Mesenchymal stem cell (in vitro differentiated cells and primary cell): ENCODE data around the gene ATP6V0E2.

Source experiments
- DNase-seq: peaks from one replicate; pipeline ENCODE4 v3.0.0-alpha.2; 2013
- H2AFZ ChIP-seq: one replicate; pipeline ENCODE4 v1.6.1; 2013; ENCODE audit warnings: low read depth, mild to moderate bottlenecking, control low read depth, inconsistent platforms, low read length, moderate library complexity
- H2AK5ac ChIP-seq: 2 replicates; pipeline ENCODE4 v1.6.1; 2013; ENCODE audit warnings: low read length, moderate library complexity, mild to moderate bottlenecking, inconsistent platforms; ENCODE audit not compliant: severe bottlenecking
- H2BK120ac ChIP-seq: one replicate; pipeline ENCODE4 v1.6.1; 2013; ENCODE audit warnings: low read depth, mild to moderate bottlenecking, inconsistent platforms, low read length, moderate library complexity
- H2BK12ac ChIP-seq, 2 experiments: one replicate each; pipeline ENCODE4 v1.6.1; 2013; ENCODE audit warnings: inconsistent platforms in 2 of 2, low read length in 2 of 2, mild to moderate bottlenecking in 2 of 2, moderate library complexity in 2 of 2, control low read depth in 1 of 2
- H2BK15ac ChIP-seq: one replicate; pipeline ENCODE4 v1.6.1; 2013; ENCODE audit warnings: mild to moderate bottlenecking, low read depth, inconsistent platforms; ENCODE audit not compliant: poor library complexity, severe bottlenecking
- H2BK5ac ChIP-seq: 2 replicates; pipeline ENCODE4 v1.6.1; 2013; ENCODE audit warnings: low read depth, mild to moderate bottlenecking, low read length, control low read depth, inconsistent platforms; ENCODE audit not compliant: poor library complexity, severe bottlenecking
- H3K14ac ChIP-seq, 2 experiments: one replicate each; pipeline ENCODE4 v1.6.1; 2013; ENCODE audit warnings: inconsistent platforms in 2 of 2, low read length in 2 of 2, control low read depth in 1 of 2, mild to moderate bottlenecking in 1 of 2, moderate library complexity in 1 of 2
- H3K18ac ChIP-seq, 2 experiments: one replicate each; pipeline ENCODE4 v1.6.1; 2013; ENCODE audit warnings: inconsistent platforms in 2 of 2, low read length in 2 of 2, control low read depth in 1 of 2, low read depth in 1 of 2, mild to moderate bottlenecking in 1 of 2
- H3K23ac ChIP-seq, 2 experiments: one replicate each; pipeline ENCODE4 v1.6.1; 2013; ENCODE audit warnings: inconsistent platforms in 2 of 2, low read length in 2 of 2, mild to moderate bottlenecking in 2 of 2, moderate library complexity in 2 of 2, control low read depth in 1 of 2
- H3K27ac ChIP-seq: 2 replicates; pipeline ENCODE4 v1.5.1; 2013; ENCODE audit warnings: mild to moderate bottlenecking, moderate library complexity, low read length, control low read depth, inconsistent platforms; ENCODE audit not compliant: poor library complexity, severe bottlenecking
- H3K27me3 ChIP-seq, 2 experiments: 2 replicates each; pipeline versions ENCODE4 v1.6.1 to v1.7.0; 2013; ENCODE audit warnings: low read length in 2 of 2, mild to moderate bottlenecking in 2 of 2, moderate library complexity in 2 of 2, control low read depth in 1 of 2, inconsistent platforms in 1 of 2; ENCODE audit not compliant: control insufficient read depth in 1 of 2, insufficient read depth in 1 of 2
- H3K36me3 ChIP-seq, 2 experiments: 2 replicates each; pipeline versions ENCODE4 v1.6.1 to v1.7.0; 2013; ENCODE audit warnings: low read length in 2 of 2, control low read depth in 1 of 2, inconsistent platforms in 1 of 2, low read depth in 1 of 2, mild to moderate bottlenecking in 1 of 2; ENCODE audit not compliant: insufficient read depth in 2 of 2, control insufficient read depth in 1 of 2
- H3K4ac ChIP-seq, 2 experiments: one replicate each; pipeline ENCODE4 v1.6.1; 2013; ENCODE audit warnings: inconsistent platforms in 2 of 2, low read length in 2 of 2, mild to moderate bottlenecking in 2 of 2, moderate library complexity in 2 of 2, control low read depth in 1 of 2, low read depth in 1 of 2
- H3K4me1 ChIP-seq: 2 replicates; pipeline ENCODE4 v1.6.1; 2013; ENCODE audit warnings: low read depth, low read length, control low read depth; ENCODE audit not compliant: control insufficient read depth, insufficient read depth
- H3K4me2 ChIP-seq: 2 replicates; pipeline ENCODE4 v1.6.1; 2013; ENCODE audit warnings: low read length, mild to moderate bottlenecking, inconsistent platforms; ENCODE audit not compliant: poor library complexity, severe bottlenecking
- H3K4me3 ChIP-seq, 2 experiments: 2 replicates each; pipeline versions ENCODE4 v1.5.1 to v1.7.0; 2013; ENCODE audit warnings: low read length in 2 of 2, mild to moderate bottlenecking in 2 of 2, control low read depth in 1 of 2, low read depth in 1 of 2; ENCODE audit not compliant: insufficient read depth in 1 of 2
- H3K79me1 ChIP-seq: replicated peaks from 2 replicates; pipeline ENCODE4 v1.6.1; 2013; ENCODE audit warnings: mild to moderate bottlenecking, control low read depth, low read length, inconsistent platforms; ENCODE audit not compliant: poor library complexity, severe bottlenecking
- H3K9ac ChIP-seq: 2 replicates; pipeline ENCODE4 v1.7.0; 2013; ENCODE audit warnings: mild to moderate bottlenecking, low read length, moderate library complexity
- H3K9me3 ChIP-seq: 2 replicates; pipeline ENCODE4 v1.7.0; 2013; ENCODE audit warnings: mild to moderate bottlenecking, low read length; ENCODE audit not compliant: control insufficient read depth
- H4K8ac ChIP-seq: one replicate; pipeline ENCODE4 v1.6.1; 2013; ENCODE audit warnings: inconsistent platforms, mild to moderate bottlenecking, low read length, moderate library complexity
- H4K91ac ChIP-seq: one replicate; pipeline ENCODE4 v1.6.1; 2013; ENCODE audit warnings: mild to moderate bottlenecking, low read length, inconsistent platforms
- WGBS: methylation state at CpG from one replicate; pipeline ENCODE4 v1.1.7; 2013; ENCODE audit warnings: mixed read lengths; 5-methylcytosine and 5-hydroxymethylcytosine counted together

The ATP6V0E2 gene

DNA sequence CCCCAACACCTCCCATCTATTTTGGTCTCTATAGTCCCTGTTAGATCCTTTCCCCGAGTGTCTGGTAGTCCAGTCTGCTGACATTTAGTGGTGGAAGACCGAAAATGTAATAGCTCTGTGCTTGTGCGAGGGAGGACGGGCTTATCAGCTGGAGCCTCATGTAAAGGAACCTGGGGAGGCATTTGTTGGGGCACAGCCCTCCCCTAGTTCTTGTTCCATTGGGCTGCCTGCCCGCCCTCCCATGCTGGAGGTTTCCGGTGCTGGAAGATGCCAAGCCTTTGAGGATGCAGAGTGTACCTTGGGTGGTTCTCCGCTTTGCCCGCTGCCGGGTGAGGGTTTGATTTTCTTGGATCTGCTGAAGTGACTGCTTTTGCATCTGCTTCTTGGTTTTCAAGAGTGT lies 30.2 kb upstream of the ATP6V0E2 start:
- Histone ChIP-seq H3K9ac (no peak overlapping the region), H3K4me1 (no peaks in the 10 kb centered on the region), H2BK12ac (no peak overlapping the region), H2AK5ac (no peak overlapping the region), H3K79me1 (peaks cover 20% of the 10 kb centered on the region), H2BK15ac (no peak overlapping the region), H3K4me3 (no peak overlapping the region), H3K27me3 (no peaks in the 10 kb centered on the region), H2BK120ac (no peak overlapping the region), H3K36me3 (peaks cover 10 to 26% of the 10 kb centered on the region in 2 experiments), H3K4me2 (no peak overlapping the region), H4K91ac (no peak overlapping the region), H4K8ac (no peak overlapping the region), H3K9me3 (no peaks in the 10 kb centered on the region), H3K23ac (no peak overlapping the region), H3K18ac (no peak overlapping the region), H3K4ac (no peak overlapping the region), H2AFZ (no peak overlapping the region), H3K14ac (no peak overlapping the region), H2BK5ac (no peak overlapping the region), H3K27ac (no peak overlapping the region)
- WGBS: 95% methylated on average over 9 of the region's 9 CpGs
- DNase-seq: no peak

DNA sequence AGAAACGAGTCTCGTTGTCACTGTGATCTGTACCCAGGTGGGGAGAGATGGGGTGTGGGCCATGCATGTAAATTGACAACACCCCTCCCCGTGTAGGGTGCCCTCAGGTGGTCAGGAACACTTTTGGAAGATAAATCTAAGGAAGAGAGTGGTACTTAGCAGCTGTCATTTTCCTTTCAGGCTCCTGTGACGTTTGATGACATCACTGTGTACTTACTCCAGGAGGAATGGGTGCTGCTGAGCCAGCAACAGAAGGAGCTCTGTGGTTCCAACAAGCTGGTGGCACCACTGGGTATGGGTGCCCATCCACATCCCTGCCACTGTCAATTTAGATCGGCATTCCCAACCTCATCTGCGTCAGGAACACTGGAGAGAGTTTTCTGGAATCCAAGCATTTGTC lies 29.3 kb upstream of the ATP6V0E2 start:
- 66% methylated on average over 6 of the region's 6 CpGs for WGBS
- Histone ChIP-seq H3K27ac (no peak overlapping the region), H4K8ac (no peak overlapping the region), H2BK12ac (no peak overlapping the region), H2BK120ac (no peak overlapping the region), H2BK5ac (no peak overlapping the region), H3K4me3 (no peak overlapping the region), H2AK5ac (no peak overlapping the region), H3K14ac (no peak overlapping the region), H2BK15ac (no peak overlapping the region), H3K9ac (no peak overlapping the region), H3K18ac (no peak overlapping the region), H3K27me3 (no peaks in the 10 kb centered on the region), H3K4me2 (no peak overlapping the region), H3K9me3 (no peaks in the 10 kb centered on the region), H2AFZ (no peak overlapping the region), H4K91ac (no peak overlapping the region), H3K4me1 (no peaks in the 10 kb centered on the region), H3K23ac (no peak overlapping the region), H3K36me3 (peaks cover 13 to 34% of the 10 kb centered on the region in 2 experiments), H3K4ac (no peak overlapping the region), H3K79me1 (peaks cover 15% of the 10 kb centered on the region)
- DNase-seq: no peak

DNA sequence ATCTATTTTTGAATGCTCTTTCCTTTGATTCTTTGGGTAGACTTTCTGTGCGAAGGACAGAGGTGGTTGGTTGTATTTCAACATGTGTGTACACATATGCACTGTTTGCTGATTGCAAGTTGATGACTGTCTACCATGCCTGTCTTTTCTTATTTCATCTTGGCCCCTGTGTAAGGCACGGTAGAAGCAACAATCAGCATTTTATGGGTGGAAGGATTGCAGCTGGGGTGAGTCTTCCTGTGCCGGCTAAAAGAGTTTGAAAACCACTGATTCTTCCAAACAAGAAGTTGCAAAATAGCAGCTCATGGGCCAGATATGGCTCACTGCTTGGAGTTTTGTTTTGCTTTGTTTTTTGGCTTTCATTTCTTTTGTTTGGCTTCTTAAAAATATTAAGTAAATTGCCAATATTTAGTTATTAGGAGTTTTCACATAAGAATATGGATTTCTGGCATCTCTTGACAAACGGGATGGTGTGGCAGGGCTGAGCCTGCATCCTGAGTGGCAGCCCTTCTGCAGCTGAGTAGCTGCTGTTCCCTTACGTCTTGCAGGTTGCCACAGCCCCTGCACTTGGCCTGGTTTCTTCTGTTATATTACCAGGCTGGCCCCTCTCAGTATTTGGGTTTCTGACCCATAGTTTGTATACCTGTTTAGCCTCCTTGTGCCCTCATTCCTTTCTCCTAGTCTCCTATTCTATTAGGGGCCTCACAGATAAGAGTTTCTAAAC lies 28.4 kb upstream of the ATP6V0E2 start:
- no peak overlapping the region for H2BK5ac ChIP-seq
- H3K4me2 ChIP-seq: no peak overlapping the region
- H3K18ac ChIP-seq: no peak overlapping the region
- H4K8ac ChIP-seq: no peak overlapping the region
- no peaks in the 10 kb centered on the region for H3K4me1 ChIP-seq
- H2AK5ac ChIP-seq: no peak overlapping the region
- no peak overlapping the region for H2BK12ac ChIP-seq
- no peak overlapping the region for H3K27ac ChIP-seq
- H3K4ac ChIP-seq: no peak overlapping the region
- H3K79me1 ChIP-seq: peaks cover 14% of the 10 kb centered on the region
- no peak overlapping the region for H3K23ac ChIP-seq
- no peak overlapping the region for H4K91ac ChIP-seq
- no peak overlapping the region for H3K14ac ChIP-seq
- no peak overlapping the region for H2AFZ ChIP-seq
- H3K9me3 ChIP-seq: no peaks in the 10 kb centered on the region
- no peak overlapping the region for H2BK120ac ChIP-seq
- no peak overlapping the region for H2BK15ac ChIP-seq
- no peak for DNase-seq
- no peak overlapping the region for H3K9ac ChIP-seq
- WGBS: 89% methylated on average over 5 of the region's 5 CpGs
- peaks cover 17 to 37% of the 10 kb centered on the region in 2 experiments for H3K36me3 ChIP-seq
- H3K4me3 ChIP-seq: no peak overlapping the region
- no peaks in the 10 kb centered on the region for H3K27me3 ChIP-seq

DNA sequence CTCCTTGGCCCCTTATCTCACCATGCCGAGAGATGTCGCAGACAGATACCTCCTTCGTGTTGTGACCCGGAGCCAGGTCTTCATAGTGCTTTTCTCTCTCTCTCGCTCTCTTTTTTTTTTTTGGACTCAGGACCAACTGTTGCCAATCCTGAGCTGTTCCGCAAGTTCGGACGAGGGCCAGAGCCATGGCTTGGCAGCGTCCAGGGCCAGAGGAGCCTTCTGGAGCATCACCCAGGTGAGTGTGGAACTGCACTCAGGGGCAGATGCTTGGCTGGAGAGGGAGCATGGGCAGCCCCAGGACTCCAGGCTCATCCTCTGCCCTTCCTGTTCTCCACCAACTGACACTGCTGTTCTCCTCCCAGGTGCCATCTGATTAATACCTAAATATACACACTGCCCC lies 27.7 kb upstream of the ATP6V0E2 start:
- Histone ChIP-seq H3K4ac (no peak overlapping the region), H2BK12ac (no peak overlapping the region), H2AK5ac (no peak overlapping the region), H3K36me3 (peaks cover 17 to 37% of the 10 kb centered on the region in 2 experiments), H3K4me3 (no peak overlapping the region), H2BK15ac (no peak overlapping the region), H3K4me2 (no peak overlapping the region), H3K4me1 (no peaks in the 10 kb centered on the region), H3K9ac (no peak overlapping the region), H2BK120ac (no peak overlapping the region), H3K18ac (no peak overlapping the region), H3K79me1 (peaks cover 14% of the 10 kb centered on the region), H3K27ac (no peak overlapping the region), H2BK5ac (no peak overlapping the region), H3K9me3 (no peaks in the 10 kb centered on the region), H4K91ac (no peak overlapping the region), H3K27me3 (no peaks in the 10 kb centered on the region), H3K23ac (no peak overlapping the region), H2AFZ (no peak overlapping the region), H3K14ac (no peak overlapping the region), H4K8ac (no peak overlapping the region)
- no peak for DNase-seq
- WGBS: 94% methylated on average over 9 of the region's 9 CpGs
